ENCODE measurements around the gene SIVA1.

DNA sequence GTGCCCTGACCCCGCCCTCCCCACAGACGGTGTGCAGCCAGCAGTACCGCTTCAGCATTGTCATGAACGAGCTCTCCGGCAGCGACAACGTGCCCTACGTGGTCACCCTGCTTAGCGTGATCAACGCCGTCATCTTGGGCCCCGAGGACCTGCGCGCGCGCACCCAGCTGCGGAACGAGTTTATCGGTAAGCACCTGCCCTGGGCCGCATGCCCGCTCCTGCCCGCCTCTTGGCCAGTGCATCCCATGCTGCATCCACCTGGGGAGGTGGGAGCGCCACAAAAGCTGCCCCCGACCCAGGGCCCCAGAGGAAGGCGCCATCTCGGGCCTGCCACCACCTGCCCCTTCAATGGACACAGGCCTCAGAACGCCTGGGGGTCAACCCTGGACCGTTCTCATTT is 49.7 kb upstream of the SIVA1 start:
- TF ChIP-seq, protein P1, sequence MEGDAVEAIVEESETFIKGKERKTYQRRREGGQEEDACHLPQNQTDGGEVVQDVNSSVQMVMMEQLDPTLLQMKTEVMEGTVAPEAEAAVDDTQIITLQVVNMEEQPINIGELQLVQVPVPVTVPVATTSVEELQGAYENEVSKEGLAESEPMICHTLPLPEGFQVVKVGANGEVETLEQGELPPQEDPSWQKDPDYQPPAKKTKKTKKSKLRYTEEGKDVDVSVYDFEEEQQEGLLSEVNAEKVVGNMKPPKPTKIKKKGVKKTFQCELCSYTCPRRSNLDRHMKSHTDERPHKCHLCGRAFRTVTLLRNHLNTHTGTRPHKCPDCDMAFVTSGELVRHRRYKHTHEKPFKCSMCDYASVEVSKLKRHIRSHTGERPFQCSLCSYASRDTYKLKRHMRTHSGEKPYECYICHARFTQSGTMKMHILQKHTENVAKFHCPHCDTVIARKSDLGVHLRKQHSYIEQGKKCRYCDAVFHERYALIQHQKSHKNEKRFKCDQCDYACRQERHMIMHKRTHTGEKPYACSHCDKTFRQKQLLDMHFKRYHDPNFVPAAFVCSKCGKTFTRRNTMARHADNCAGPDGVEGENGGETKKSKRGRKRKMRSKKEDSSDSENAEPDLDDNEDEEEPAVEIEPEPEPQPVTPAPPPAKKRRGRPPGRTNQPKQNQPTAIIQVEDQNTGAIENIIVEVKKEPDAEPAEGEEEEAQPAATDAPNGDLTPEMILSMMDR (IDR thresholded peaks at IDR 0.05; ENCODE audit: low read depth, low read length, missing input control): no peak
- no peak for TF ChIP-seq TAF1 (conservative IDR thresholded peaks at IDR 0.05)
- TF ChIP-seq SP1 (IDR thresholded peaks at IDR 0.05): no peak
- no peak for TF ChIP-seq NR2F2 (IDR thresholded peaks at IDR 0.05)
- TF ChIP-seq HNF4G (IDR thresholded peaks at IDR 0.05): no peak
- TF ChIP-seq, protein P2, sequence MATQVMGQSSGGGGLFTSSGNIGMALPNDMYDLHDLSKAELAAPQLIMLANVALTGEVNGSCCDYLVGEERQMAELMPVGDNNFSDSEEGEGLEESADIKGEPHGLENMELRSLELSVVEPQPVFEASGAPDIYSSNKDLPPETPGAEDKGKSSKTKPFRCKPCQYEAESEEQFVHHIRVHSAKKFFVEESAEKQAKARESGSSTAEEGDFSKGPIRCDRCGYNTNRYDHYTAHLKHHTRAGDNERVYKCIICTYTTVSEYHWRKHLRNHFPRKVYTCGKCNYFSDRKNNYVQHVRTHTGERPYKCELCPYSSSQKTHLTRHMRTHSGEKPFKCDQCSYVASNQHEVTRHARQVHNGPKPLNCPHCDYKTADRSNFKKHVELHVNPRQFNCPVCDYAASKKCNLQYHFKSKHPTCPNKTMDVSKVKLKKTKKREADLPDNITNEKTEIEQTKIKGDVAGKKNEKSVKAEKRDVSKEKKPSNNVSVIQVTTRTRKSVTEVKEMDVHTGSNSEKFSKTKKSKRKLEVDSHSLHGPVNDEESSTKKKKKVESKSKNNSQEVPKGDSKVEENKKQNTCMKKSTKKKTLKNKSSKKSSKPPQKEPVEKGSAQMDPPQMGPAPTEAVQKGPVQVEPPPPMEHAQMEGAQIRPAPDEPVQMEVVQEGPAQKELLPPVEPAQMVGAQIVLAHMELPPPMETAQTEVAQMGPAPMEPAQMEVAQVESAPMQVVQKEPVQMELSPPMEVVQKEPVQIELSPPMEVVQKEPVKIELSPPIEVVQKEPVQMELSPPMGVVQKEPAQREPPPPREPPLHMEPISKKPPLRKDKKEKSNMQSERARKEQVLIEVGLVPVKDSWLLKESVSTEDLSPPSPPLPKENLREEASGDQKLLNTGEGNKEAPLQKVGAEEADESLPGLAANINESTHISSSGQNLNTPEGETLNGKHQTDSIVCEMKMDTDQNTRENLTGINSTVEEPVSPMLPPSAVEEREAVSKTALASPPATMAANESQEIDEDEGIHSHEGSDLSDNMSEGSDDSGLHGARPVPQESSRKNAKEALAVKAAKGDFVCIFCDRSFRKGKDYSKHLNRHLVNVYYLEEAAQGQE (IDR thresholded peaks at IDR 0.05): no peak
- TF ChIP-seq, protein P3, sequence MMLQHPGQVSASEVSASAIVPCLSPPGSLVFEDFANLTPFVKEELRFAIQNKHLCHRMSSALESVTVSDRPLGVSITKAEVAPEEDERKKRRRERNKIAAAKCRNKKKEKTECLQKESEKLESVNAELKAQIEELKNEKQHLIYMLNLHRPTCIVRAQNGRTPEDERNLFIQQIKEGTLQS (IDR thresholded peaks at IDR 0.05): no peak
- TF ChIP-seq GABPA (IDR thresholded peaks at IDR 0.05 in 1 of 2, conservative IDR thresholded peaks at IDR 0.05 in 1 of 2): no peak
- TF ChIP-seq, protein P4, sequence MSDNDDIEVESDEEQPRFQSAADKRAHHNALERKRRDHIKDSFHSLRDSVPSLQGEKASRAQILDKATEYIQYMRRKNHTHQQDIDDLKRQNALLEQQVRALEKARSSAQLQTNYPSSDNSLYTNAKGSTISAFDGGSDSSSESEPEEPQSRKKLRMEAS (IDR thresholded peaks at IDR 0.05): no peak
- no peak for TF ChIP-seq RAD21 (IDR thresholded peaks at IDR 0.05)
